HG03565 (cell line): ENCODE measurements around the gene SMIM28.
"Not testable (repeated sequence)": the region's sequence is repeated elsewhere in the genome, so short reads cannot be mapped to it uniquely, and the experiment has no call there.

Experiments used
- ATAC-seq: cut with Tn5 transposase; IDR thresholded peaks from one replicate; pipeline ENCODE4 v1.9.1; 2021; ENCODE audit warnings: mild to moderate bottlenecking, moderate library complexity; ENCODE audit not compliant: unreplicated experiment

The SMIM28 gene

DNA sequence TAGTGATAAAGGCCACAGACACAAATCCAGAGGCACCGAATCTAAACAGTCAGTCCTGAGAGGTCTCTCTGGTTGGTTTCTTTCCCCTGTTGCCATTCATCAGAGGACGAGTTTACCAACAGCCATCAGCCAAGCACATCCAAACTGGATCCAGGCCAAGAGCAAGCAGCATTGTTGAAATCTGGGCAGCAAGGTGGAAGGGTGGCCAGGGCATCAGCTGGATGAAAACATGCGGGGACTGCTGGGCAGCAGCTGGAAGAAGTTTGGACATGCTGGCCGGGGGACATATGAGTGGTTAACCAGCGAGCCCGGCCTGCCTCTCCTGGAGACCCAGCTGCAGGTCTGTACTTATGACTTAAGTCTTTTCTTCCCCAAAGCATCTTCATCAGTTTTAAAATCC lies at the start of gene SMIM28:
SMIM28 (plus strand) TSS at position 62 of the 400 bp plus-strand sequence; CDS start at position 230, 168 bp downstream.
- ATAC-seq: no peak

DNA sequence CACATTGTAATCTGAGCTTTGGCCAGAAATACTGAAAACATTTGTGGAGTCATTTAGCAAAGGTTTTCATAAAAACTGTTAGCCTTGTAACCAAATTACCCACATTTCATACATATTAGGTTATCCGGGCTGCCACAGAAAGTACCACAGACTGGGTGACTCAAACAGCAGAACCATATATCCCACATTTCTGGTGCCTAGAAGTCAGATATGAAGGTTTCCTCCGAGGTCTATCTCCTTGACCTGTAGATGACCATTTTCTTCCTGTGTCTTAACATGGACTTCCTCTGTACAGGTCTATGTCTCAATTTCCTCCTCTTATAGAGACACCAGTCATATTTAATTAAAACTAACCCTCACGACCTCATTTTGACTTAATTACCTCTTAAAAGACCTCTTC lies 49.5 kb upstream of the SMIM28 start:
- ATAC-seq: no peak

DNA sequence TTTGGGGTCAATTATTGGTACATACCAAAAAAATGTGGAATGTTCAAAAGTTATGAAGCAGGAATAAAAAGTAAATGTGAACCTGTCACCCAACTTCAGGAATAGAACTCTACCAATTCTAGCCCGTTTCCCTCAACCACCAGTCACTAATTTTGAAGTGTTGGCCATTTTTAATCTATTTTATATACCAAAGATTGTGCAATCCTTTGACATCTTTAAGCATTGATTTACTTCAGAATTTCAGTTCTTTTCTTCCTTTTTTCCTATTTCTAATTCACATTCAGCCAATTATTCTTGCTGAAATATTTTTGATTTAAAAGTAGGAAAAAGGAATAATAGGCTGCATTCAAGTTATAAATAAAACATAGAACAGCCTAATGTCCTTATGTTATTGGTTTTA lies 46.9 kb upstream of the SMIM28 start:
- ATAC-seq: no peak

DNA sequence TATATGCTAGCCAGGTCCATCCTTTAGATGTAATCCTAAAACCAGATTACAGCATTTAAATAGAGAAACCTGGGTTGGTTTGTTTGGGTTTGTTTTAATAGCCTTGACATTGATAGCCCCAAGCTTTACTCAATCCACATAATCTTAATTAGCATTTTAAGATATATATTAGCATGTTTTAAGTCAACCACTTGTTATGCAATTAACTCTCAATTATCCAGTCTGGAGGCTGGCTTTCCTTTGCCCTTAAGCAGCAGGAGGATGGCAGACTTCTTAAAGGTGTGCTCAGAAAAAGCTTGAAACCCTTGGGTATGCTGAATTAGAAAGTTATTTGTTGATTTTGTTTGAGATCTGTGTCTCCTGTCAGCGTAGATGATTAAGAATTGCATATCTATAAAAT lies 46.3 kb upstream of the SMIM28 start:
- ATAC-seq: no peak

DNA sequence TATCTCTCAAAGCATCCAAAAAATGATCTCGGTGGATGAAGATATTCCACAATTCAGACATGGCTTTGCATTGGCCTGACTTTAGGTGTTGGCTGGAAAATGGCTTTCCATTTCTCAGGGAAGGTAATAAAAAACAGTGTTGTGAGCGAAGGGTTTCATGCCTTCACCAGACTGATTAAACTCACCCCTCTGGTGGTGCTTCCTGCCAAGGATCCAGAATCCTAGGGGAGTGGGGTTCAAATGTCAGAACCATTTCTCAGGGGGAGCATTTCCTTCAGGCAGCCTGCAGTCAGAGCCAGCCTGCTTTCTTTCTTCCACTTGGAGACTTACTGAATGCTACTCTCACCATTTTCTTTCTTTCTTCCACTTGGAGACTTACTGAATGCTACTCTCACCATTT lies 45.7 kb upstream of the SMIM28 start:
- no peak for ATAC-seq

DNA sequence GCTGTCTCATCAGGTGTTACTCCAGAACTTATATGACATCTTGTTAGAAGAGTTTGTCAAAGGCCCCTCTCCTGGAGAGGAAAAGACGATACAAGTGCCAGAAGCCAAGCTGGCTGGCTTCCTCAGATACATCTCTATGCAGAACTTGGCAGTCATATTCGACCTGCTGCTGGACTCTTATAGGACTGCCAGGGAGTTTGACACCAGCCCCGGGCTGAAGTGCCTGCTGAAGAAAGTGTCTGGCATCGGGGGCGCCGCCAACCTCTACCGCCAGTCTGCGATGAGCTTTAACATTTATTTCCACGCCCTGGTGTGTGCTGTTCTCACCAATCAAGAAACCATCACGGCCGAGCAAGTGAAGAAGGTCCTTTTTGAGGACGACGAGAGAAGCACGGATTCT lies 43.7 kb upstream of the SMIM28 start:
- ATAC-seq: no peak

DNA sequence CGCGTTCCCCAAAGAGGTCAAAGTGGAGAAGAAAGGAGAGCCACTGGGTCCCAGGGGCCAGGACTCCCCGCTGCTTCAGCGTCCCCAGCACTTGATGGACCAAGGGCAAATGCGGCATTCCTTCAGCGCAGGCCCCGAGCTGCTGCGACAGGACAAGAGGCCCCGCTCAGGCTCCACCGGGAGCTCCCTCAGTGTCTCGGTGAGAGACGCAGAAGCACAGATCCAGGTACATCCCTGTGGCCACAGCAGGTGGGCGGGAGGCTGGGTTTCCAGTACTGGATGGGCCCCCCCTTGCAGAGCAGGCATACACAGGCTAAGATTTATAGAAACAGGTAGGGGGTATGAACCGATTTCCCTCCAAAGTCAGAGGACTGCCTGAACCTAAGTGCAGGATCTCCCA lies 42.7 kb upstream of the SMIM28 start:
- ATAC-seq: no peak

DNA sequence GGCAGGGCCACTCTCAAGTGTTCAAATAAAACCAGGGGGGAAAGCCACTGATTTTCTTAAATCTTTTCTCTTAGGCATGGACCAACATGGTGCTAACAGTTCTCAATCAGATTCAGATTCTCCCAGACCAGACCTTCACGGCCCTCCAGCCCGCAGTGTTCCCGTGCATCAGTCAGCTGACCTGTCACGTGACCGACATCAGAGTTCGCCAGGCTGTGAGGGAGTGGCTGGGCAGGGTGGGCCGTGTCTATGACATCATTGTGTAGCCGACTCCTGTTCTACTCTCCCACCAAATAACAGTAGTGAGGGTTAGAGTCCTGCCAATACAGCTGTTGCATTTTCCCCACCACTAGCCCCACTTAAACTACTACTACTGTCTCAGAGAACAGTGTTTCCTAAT lies 41.5 kb upstream of the SMIM28 start:
- no peak for ATAC-seq

DNA sequence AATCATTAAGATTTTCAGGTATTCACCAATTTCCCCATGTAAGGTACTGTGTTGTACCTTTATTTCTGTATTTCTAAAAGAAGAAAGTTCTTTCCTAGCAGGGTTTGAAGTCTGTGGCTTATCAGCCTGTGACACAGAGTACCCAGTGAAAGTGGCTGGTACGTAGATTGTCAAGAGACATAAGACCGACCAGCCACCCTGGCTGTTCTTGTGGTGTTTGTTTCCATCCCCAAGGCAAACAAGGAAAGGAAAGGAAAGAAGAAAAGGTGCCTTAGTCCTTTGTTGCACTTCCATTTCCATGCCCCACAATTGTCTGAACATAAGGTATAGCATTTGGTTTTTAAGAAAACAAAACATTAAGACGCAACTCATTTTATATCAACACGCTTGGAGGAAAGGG lies 40.6 kb upstream of the SMIM28 start:
- no peak for ATAC-seq

DNA sequence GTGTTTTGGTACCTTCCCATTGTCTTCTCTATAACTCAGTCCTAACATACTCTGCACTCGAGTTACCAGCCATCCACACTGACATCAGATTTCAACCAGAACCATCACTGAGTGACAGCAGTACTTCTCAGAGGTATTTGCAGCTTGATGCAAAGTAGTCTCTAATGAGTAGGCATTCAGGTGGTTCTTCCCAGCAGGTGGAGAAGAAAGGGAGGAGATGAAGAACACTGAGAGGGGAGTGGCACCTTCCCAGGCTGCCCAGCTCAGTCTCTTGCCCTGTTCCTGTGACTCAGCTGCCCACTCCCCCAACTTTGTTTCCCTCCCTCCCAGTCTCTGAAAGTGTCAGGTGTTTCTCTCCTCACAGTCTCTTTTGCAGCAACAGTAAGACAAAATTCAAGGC lies 38.7 kb upstream of the SMIM28 start:
- no peak for ATAC-seq

DNA sequence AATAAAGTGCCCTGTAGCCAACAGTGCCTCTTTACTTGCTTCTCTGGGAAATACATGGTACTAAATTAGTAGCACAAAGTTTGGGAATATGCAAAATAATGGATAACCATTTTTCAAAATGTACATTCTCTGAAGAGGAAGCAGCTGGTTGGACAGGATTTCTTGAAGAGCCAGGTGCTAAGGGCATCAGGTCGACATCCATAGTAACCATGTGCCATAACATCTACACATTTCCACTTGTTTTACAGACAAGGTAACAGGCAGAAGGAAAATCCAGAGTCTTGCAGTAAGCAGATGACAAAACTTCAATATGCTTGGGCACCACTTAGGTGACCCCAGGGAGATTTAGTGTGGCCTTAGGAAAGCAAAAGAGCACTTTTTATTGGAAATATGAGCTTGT lies 36.5 kb upstream of the SMIM28 start:
- no peak for ATAC-seq

DNA sequence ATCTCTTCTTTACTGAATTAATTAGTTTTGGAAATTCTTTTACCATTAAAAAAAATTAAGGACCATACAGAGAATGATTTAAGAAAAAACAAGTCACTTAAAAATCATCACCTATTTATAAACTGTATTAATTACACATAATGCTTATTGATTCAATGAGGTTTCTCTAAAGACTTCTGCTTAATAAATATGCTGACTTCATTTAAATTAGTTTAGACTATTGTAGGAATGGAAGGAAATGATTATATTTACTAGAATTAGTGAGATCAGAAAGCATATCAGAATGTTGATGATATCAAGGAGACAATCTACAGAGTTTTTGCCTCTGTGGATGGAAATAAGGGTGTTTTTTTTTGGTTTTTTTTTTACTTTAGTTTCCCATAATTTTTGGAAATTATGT lies 34.6 kb upstream of the SMIM28 start:
- ATAC-seq: no peak

DNA sequence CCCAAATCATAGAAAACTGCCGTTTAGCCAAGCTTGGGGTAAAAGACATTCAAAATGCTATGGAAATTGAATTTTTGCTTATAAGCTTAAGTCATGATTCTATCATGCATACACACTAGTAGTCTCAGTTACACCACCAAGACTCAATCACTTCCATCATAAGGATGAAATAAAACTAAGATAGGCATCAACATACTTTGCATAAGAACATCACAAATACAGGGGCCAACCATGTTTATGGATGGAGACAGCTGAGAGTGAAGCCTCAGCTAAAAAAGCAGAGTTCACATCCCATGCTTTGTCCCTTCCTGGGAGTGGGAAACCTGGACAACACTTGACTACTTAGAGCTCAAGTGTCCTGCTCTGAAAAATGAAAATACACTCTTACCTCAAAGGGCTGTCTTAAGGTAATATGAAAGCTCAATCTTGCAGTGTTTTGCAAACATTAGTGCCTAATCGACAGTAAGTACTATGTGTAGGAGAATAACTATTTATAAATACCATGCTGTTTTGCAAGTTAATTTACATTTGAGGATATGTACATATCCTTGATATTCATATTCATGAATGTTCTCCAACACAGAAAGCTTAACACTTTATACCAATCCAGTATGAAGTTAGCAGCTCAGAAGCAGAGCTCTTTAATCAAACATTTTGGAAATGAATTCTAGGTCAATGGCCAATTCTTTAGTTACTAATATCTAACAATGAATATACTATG lies 32.0 kb upstream of the SMIM28 start:
- ATAC-seq: no peak

DNA sequence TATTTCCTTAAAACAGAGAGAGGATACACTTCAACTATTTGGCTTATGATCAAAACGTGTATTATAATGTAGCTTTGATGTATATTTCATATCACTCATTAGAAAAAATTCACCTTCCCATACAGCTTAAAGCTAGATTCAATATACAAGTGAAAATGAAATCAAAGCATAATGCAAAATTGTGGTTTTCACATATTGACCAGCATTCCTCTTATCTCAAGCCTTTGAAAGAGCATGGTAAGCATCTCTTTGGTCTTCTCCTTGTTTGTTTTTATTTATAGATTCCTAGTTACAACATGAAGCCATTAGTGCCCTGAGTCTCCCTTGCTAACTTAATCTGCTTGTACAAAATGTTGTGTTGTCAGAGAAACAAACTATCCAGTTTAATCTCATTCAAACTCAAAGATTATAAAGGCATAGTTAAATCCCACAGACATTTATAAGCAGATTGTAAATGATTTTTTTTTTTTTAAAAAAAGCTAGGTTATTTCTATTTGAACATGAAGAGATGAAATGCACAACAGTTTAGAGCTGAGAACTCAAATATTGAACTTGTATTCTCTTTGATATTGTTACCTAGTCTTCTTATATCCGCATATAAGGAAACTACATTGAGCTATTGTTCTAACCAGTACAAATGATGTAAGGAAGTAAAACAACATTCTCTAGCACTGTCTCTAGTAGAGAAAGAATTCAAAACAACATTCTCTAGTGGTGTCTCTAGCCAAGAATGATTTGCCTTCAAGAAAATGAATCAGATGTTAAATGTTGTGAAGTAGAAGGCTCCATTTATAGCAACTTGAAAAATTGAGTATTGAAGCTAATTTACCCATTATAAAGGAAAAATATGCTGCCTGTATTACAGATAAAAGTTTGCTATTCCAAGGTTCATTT lies 31.2 kb upstream of the SMIM28 start:
- no peak for ATAC-seq

DNA sequence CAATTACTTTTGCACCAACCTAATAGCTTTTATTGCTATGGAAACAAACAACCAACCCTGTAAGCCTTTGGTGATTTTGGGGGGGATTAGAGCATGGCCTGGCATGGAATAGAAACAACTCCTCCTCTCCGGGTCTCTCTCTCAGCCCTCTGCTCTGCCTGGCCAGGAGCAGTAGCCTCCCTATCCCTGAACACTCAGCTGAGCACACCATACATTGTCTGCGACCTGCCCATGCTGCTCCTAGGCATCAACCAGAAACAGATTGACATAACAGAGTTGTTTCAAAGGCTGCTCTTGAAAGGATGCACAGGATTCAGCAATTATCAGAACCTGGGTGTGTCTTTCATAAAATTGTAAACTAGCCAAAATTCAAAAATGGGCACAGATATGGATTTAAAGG lies 29.8 kb upstream of the SMIM28 start:
- no peak for ATAC-seq

DNA sequence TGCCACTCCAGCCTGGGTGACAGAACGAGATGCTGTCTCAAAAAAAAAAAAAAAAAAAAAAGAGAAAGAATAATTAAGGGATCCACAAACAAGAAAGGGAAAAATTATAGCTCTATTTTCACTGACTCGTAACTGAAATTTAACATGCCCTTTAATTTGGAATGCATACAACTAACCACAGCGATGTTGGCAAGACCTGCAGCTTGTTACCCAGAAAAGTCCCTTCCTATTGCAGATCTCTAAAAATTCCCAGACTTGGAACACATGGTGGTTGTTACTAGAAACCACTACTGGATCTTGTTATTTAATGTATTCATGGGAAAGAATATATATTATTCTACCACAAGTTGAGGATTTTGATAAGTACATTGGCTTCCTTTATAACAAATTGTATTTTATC lies 27.8 kb upstream of the SMIM28 start:
- no peak for ATAC-seq

DNA sequence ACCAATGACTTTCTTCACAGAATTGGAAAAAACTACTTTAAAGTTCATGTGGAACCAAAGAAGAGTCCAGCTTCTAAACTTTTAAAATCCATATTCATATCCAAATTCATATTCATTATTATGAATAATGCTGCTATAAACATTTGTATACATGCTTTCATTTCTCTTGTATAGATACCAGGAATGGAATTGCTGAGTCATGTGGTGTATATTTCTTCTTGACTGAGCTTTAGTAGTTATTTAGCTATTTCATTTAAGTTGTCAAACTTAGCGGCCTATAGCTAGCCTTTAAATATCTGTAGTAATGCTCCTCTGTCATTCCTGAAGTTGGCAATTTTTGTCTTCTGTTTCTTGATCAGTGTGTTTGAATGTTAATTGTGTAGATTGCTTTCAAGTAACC lies 19.8 kb upstream of the SMIM28 start:
- ATAC-seq: no peak

DNA sequence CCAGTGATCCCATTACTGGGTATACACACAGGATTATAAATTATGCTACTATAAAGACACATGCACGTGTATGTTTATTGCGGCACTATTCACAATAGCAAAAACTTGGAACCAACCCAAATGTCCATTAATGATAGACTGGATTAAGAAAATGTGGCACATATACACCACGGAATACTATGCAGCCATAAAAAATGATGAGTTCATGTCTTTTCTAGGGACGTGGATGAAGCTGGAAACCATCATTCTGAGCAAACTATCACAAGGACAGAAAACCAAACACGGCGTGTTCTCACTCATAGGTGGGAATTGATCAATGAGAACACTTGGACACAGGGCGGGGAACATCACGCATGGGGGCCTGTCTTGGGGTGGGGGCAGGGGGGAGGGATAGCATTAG lies 9.0 kb upstream of the SMIM28 start:
- ATAC-seq: not testable (repeated sequence)

DNA sequence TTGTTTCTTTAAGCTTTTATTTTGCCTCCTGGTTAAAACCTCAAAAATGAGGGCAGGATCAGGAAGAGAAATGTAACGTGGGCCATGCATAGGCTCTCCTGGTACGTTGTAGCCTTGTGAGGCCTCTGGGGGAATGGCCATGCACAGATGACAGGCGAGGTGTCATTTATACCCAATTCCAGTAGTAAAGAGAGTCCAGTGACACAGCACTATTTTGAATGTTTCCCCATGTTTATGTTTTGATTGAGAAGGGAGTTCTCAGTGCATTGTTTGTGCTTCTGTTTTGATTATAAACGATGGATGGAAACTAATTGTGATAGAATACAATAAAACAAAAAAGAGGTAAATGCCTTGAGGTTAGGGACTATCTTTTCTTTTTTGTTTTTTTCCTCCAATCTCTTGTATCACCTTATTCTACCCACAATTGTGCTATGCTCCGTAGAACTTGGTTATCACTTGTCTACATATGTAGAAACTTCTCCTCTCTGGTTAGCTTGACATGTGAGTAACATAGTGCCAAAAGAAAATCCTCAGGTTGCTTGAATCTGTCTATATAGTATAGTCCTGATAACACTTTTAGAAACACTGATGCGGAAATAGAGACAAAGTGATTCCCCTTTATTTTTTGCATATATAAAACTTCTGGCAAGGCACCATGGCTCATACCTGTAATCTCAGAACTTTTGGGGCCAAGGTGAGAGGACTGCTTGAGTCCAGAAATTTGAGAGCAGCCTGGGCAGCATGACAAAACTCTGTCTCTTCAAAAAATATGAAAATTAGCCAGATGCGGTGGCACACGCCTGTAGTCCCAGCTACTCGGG lies 6.9 kb upstream of the SMIM28 start:
- no peak for ATAC-seq

DNA sequence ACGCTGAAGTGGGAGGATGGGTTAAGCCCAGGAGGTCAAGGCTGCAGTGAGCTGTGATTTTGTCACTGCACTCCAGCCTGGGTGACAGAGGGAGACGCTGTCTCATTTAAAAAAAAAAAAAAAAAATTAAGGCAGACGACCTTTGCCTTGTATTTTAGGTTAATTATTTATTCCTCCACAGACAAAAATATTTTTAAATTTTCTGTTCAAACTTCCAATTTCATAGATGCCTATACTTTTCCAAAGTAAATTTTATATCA lies 6.3 kb upstream of the SMIM28 start:
- ATAC-seq: no peak

DNA sequence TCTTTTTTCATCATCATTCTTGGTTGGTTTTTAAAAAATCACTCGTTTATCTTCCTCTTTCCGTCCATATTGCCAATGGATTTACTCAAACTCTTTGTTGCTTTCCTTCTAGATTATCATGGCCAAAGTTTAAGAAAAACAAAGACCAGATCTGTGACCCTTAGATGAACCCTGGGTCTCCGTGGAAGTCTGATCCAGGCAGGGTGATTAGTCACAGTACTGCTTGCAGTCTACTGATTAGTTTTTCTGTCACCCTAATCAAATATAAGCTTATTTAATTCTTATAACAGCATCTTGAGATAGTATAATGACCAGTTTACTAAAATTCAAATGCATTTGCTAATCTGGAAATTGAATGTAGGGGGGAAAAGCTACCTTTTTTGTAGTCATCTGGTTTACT lies 6.0 kb upstream of the SMIM28 start:
- ATAC-seq: no peak
